ENCODE results near the gene PLAAT2. TPM values are rescaled to one million over a fixed set of nuclear protein-coding genes. Genes with fewer than 3 reads are reported as not detected.

Gene PLAAT2
- total and polyA plus RNA-seq, 9 of the 15 experiments (the other 6 are each of a cell fraction or from before 2014, with no cell fraction given): not detected

DNA sequence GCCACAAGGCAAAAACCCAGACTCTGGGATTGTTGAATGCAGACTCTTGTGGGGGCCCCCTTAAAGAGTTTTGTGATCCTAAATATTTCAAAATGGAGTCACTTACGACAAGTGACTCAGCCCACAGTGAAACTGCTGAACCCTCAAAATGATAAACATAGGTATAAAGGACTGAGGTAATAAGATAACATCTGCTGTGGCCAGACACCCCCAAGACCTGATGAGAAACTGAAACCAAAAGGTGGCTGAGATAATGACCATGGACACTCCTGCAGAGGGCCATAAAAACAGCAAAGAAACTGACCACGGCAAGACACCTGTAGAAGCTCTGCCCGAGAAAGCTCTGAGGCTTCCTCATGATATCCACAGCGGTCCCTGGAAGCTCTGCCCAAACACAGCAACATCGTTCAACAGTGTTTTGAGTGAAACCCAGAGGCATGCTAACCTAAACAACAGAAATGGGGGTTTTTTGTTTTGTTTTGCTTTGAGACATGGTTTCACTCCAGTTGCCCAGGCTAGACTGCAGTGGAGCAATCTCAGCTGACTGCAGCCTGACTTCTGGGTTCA is 28.2 kb downstream of the PLAAT2 start (continued):
- TF ChIP-seq, protein P1, sequence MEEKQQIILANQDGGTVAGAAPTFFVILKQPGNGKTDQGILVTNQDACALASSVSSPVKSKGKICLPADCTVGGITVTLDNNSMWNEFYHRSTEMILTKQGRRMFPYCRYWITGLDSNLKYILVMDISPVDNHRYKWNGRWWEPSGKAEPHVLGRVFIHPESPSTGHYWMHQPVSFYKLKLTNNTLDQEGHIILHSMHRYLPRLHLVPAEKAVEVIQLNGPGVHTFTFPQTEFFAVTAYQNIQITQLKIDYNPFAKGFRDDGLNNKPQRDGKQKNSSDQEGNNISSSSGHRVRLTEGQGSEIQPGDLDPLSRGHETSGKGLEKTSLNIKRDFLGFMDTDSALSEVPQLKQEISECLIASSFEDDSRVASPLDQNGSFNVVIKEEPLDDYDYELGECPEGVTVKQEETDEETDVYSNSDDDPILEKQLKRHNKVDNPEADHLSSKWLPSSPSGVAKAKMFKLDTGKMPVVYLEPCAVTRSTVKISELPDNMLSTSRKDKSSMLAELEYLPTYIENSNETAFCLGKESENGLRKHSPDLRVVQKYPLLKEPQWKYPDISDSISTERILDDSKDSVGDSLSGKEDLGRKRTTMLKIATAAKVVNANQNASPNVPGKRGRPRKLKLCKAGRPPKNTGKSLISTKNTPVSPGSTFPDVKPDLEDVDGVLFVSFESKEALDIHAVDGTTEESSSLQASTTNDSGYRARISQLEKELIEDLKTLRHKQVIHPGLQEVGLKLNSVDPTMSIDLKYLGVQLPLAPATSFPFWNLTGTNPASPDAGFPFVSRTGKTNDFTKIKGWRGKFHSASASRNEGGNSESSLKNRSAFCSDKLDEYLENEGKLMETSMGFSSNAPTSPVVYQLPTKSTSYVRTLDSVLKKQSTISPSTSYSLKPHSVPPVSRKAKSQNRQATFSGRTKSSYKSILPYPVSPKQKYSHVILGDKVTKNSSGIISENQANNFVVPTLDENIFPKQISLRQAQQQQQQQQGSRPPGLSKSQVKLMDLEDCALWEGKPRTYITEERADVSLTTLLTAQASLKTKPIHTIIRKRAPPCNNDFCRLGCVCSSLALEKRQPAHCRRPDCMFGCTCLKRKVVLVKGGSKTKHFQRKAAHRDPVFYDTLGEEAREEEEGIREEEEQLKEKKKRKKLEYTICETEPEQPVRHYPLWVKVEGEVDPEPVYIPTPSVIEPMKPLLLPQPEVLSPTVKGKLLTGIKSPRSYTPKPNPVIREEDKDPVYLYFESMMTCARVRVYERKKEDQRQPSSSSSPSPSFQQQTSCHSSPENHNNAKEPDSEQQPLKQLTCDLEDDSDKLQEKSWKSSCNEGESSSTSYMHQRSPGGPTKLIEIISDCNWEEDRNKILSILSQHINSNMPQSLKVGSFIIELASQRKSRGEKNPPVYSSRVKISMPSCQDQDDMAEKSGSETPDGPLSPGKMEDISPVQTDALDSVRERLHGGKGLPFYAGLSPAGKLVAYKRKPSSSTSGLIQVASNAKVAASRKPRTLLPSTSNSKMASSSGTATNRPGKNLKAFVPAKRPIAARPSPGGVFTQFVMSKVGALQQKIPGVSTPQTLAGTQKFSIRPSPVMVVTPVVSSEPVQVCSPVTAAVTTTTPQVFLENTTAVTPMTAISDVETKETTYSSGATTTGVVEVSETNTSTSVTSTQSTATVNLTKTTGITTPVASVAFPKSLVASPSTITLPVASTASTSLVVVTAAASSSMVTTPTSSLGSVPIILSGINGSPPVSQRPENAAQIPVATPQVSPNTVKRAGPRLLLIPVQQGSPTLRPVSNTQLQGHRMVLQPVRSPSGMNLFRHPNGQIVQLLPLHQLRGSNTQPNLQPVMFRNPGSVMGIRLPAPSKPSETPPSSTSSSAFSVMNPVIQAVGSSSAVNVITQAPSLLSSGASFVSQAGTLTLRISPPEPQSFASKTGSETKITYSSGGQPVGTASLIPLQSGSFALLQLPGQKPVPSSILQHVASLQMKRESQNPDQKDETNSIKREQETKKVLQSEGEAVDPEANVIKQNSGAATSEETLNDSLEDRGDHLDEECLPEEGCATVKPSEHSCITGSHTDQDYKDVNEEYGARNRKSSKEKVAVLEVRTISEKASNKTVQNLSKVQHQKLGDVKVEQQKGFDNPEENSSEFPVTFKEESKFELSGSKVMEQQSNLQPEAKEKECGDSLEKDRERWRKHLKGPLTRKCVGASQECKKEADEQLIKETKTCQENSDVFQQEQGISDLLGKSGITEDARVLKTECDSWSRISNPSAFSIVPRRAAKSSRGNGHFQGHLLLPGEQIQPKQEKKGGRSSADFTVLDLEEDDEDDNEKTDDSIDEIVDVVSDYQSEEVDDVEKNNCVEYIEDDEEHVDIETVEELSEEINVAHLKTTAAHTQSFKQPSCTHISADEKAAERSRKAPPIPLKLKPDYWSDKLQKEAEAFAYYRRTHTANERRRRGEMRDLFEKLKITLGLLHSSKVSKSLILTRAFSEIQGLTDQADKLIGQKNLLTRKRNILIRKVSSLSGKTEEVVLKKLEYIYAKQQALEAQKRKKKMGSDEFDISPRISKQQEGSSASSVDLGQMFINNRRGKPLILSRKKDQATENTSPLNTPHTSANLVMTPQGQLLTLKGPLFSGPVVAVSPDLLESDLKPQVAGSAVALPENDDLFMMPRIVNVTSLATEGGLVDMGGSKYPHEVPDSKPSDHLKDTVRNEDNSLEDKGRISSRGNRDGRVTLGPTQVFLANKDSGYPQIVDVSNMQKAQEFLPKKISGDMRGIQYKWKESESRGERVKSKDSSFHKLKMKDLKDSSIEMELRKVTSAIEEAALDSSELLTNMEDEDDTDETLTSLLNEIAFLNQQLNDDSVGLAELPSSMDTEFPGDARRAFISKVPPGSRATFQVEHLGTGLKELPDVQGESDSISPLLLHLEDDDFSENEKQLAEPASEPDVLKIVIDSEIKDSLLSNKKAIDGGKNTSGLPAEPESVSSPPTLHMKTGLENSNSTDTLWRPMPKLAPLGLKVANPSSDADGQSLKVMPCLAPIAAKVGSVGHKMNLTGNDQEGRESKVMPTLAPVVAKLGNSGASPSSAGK (IDR thresholded peaks at IDR 0.05): no peak
- no peak for TF ChIP-seq ZNF232 (CRISPR knock-in tag; IDR thresholded peaks at IDR 0.05)
- no peak for TF ChIP-seq RAD51 (IDR thresholded peaks at IDR 0.05; ENCODE audit: borderline replicate concordance, low read depth)
- TF ChIP-seq BCL6 (CRISPR knock-in tag; IDR thresholded peaks at IDR 0.05): peak; percentile 96
- no peak for TF ChIP-seq PHF8 (IDR thresholded peaks at IDR 0.05; ENCODE audit: borderline replicate concordance, low read length)
- TF ChIP-seq E2F3 (CRISPR knock-in tag; IDR thresholded peaks at IDR 0.05): peak; percentile 93
- TF ChIP-seq ZNF785 (CRISPR knock-in tag; IDR thresholded peaks at IDR 0.05): peak; percentile 86; the same call in 1 of the 2 replicates
- TF ChIP-seq POLR2G (IDR thresholded peaks at IDR 0.05; ENCODE audit: low read depth, low read length): no peak
- TF ChIP-seq BCOR (IDR thresholded peaks at IDR 0.05): no peak
- no peak for TF ChIP-seq SETDB1 (IDR thresholded peaks at IDR 0.05; ENCODE audit: low read length)
- TF ChIP-seq, protein P2, sequence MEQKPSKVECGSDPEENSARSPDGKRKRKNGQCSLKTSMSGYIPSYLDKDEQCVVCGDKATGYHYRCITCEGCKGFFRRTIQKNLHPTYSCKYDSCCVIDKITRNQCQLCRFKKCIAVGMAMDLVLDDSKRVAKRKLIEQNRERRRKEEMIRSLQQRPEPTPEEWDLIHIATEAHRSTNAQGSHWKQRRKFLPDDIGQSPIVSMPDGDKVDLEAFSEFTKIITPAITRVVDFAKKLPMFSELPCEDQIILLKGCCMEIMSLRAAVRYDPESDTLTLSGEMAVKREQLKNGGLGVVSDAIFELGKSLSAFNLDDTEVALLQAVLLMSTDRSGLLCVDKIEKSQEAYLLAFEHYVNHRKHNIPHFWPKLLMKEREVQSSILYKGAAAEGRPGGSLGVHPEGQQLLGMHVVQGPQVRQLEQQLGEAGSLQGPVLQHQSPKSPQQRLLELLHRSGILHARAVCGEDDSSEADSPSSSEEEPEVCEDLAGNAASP (IDR thresholded peaks at IDR 0.05): no peak
- TF ChIP-seq YY1 (IDR thresholded peaks at IDR 0.05; ENCODE audit: borderline replicate concordance in 1 of 3, control insufficient read depth in 1 of 3, extremely low read depth in 1 of 3, insufficient read depth in 3 of 3, insufficient read length in 1 of 3, insufficient replicate concordance in 2 of 3, low read depth in 1 of 3, low read length in 2 of 3): no peak
- peak; percentile 75; the same call in 1 of the 2 replicates for TF ChIP-seq ZNF57 (CRISPR knock-in tag; IDR thresholded peaks at IDR 0.05)
- no peak for TF ChIP-seq ZNF224 (CRISPR knock-in tag; IDR thresholded peaks at IDR 0.05)
- TF ChIP-seq XRCC3 (IDR thresholded peaks at IDR 0.05): no peak
- TF ChIP-seq TGIF2 (CRISPR knock-in tag; IDR thresholded peaks at IDR 0.05): no peak
- no peak for TF ChIP-seq ZNF764 (CRISPR knock-in tag; IDR thresholded peaks at IDR 0.05; ENCODE audit: low read depth)

All from K562 (cell line).